Stimulated activated CD4-positive, alpha-beta T cell treated with anti-CD3 and anti-CD28 coated beads, Interleukin-2, amount 100 ng/mL, for 4 hours (primary cell): ENCODE data around the gene TMEM163.

Experiments used
- DNase-seq: peaks from one replicate; pipeline ENCODE4 v3.0.0-alpha.2; 2020; ENCODE audit warnings: low read depth

The TMEM163 gene

DNA sequence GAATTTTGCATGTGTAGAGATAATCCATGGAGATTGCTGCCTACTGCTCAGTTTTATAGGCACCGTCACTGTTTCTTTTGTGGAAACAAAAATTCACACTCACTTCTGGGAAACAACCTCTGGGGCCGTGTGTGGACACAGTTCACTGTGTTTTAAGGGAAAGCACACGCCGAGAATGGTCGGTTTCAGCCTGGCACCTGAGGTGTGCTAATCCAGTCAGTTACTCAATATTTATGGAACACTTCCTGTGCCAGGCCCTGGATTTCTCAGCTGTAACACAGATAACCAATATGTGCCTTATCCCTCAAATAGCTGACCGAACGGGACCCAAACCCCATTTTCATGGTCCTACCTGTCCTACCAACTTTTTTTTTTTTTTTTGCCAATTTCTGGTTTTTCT is 285.3 kb downstream of the TMEM163 start:
- DNase-seq, result no peak

DNA sequence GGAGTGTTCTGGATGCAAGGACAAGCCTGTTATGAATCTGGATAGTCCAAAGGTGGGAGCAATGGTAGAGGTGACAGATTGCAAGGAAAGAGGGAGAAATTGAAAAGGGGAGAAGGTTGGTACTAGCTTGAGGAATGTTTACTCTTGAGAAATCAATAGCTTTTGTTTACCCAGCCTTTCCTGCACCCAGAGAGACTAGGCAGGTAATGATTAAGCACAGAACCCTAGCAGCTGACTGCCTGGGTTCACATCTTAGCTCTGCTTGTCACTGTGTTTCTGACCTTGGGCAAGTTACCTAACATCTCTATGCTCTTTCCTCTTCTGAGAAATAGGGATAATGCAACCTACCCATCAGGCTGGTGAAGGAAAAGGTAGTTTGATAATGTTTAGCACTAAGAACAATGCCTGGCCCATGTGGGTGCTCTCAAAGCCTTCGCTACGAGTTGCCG is 286.3 kb downstream of the TMEM163 start:
- DNase-seq, result no peak

DNA sequence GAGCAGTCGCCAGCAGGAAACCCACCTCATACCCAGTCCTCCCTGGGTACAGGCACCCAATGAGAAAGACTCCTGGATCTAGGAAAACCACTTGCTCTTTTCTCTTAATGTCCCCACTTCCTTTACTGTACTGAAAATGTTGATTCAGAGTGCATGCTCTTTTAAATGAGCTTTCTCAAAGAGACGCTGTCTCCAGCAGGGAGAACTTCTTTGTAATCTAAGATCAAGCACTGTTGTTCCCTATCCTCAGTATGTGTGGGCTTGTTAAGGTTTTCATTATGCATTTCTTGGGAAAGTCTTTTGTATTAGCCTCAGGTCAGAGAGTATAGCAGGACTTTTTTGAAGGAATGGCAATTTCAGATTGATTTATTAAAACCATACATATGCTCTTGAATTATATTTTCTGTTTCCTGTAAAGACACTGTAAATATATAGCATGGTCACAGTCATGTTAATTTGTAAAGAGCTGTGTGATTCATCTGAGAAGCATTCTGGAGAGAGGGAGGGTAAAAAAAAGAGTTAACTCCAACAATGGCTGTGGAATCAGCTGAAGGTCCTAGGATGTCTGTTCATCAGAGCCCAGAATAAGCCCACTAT is 286.9 kb downstream of the TMEM163 start:
- no peak for DNase-seq

DNA sequence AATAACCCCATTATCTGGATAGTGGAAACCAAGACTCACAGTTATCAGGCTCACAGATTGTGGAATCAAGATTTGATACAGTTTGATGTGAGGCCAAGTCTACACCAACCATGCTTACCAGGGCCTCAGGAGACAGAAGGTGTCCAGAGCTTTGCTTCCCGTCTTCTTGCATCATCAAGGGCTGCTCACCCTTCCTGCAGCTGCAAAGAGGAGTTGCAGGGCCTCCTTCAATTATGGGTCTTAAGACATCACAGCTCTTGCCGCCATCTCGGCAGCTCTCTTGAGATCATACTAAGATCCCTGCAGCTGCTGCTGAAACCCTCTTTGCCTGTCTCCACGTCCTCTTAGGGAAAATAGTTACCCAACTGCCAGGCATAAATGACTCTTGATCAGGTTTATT is 288.9 kb downstream of the TMEM163 start:
- no peak for DNase-seq

DNA sequence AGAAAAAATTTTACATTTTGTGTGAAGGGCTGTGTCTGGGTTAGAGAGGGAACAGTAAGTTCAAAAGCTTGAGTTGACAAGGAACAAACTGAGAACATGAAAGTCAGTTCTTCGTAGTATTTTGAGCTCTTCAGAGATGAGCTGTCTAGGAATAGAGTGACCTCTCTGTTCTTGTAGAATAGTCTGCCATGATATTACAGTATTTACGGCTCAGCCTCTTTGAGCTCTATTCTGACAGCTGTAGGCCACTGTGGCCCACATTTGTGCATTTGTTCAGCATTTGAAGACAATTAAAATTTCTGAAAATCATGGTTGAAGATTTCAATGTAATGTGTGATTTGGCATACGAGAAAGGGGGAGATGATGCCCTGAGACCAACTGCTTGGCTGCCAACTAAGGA is 292.1 kb downstream of the TMEM163 start:
- DNase-seq, result no peak

DNA sequence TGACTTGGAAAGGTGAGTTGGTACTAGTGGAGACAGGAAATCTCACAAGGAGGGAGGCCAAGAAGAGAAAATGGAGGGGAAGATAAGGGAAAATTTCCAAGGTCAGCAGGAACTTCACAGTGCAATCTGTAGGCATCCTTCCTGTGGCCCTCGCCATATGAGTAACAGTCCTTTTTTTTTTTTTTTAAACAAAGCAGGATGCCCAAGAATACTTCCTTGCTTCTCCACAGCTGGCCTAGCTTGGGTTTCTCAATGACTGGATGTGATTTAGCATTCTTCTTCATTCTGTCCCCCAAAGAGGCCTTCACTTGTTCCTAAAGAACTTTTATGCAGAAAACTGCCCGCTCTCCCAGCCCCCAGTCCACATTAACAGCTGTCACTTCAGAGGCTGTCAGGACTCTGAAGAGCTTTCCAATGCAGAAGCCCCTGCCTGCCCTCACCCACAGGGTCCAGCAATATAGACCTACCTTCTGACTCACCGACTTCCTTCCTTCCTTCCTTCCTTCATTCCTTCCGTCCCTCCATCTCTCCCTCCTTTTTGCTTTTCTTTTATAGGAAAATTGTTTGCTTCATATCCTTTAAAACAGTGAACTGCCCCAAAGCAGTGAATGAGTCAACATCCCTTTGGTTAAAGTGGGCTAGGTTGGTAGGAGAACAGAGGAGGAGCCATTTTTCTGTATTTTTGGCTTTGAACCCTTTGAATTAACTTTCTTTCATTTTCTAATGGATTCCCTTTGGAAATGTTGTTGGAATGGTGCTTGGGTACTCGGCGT is 292.9 kb downstream of the TMEM163 start:
- no peak for DNase-seq

DNA sequence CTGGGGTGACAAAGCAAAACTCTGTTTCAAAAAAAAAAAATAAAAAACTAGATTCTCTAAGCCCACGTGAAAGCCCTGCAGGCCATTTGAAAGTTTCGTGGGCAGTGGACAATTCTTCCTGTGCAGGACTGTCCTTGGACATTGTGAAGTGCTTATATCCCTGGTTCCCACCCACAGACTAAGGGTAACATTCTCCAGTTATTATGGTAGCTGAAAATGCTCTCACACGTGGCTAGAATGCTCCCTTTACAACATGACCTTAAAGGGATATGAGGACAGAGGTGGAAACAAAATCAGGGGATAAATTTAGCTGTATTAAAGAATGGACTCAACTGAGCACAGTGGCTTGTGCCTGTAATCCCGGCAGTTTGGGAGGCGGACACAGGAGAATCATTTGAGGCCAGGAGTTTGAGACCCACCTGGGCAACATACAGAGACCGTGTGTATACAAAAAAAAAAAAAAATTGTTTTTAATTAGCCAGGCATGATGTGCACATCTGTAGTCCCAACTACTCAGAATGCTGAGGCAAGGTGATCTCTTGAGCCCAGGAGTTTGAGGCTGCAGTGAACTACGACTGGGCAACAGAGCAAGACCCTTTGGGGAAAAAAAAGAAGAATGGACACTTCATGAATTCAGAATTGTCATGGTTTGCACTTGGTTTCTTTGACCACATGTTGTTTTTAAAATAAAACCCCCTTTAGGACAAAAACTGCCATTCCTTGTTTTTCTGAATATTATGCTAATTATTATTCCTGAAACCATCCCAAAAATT is 297.1 kb downstream of the TMEM163 start:
- DNase-seq, result no peak

DNA sequence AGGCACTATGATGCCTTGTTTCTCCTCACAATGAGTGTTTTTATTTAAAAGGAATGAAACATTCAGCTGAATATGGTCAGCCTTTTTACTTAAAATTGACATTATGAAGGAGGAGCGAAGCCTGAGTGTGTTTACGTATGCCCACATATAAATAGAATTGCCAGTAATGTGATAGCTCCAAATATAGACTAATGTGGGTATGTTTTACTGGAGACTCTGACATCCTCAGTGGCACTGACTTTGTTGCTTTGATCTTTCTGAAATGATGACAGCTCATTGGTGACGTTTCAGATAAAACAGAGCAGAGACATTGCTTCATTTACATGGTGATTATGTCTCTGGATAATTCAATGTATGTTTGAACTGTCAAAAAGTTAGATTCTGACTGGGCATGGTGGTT is 297.9 kb downstream of the TMEM163 start:
- no peak for DNase-seq

DNA sequence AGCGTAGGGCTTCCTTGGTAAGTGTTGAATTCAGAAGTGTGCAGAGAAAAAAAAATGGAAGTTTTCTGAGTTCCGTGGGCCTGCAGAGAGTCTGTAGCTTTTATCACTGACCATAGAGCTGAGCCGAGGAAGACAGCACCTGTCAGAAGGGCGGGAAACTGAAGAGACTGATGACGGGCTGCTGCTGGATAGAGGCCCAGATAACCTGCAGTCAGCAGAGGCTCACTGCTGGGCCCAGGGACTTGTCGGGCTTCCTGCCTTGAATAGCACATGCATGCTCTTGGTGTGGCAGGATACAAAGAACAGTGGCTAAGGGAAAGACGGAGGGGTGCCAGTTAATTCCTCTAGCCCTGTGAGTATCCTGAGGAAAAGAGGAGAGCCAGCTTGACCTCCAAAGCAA is 298.5 kb downstream of the TMEM163 start:
- no peak for DNase-seq

DNA sequence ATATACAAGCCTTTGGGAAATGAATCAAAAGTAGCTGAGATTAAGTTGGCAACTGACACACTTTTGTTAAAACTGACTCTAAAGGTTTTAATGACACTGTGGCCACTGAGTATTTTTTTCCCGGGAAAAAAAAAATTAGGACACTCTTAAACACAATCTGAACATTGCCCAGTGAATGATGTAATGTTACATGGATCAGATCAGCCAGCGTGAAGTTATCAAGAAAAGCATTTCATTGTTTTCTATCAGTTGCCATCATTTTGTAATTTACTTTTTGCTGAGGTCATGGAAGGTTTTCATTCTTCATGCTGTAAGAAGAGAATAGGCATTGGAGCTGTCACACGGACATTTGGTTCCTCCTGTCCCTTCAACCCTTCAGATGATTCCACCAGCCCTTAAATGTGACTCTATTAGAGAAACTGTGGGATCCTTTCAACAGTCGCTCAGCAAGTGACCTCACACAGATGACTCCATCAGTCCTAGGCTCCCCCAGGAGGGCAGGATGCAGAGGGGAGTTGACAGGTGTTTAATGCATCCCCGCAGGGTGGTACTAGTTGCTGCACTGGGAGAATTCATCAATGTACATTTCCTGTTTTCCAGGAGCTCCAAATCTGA is 300.7 kb downstream of the TMEM163 start:
- DNase-seq, result no peak

DNA sequence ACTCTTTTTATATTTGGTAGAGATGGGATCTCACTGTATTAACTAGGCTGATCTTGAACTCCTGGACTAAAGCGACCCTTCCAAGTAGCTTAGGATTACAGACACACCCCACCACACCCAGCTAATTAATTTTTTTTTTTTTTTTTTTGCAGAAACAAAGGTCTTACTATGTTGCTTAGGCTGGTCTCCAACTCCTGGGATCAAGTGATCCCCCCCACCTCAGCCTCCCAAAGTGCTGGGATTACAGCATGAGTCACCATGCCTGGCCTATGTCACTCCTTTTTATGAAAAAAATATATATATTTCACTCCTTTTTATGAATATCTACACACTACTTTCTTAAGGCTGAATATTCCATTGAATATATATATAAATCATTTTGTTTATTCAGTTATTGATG is 302.2 kb downstream of the TMEM163 start:
- DNase-seq, result no peak

DNA sequence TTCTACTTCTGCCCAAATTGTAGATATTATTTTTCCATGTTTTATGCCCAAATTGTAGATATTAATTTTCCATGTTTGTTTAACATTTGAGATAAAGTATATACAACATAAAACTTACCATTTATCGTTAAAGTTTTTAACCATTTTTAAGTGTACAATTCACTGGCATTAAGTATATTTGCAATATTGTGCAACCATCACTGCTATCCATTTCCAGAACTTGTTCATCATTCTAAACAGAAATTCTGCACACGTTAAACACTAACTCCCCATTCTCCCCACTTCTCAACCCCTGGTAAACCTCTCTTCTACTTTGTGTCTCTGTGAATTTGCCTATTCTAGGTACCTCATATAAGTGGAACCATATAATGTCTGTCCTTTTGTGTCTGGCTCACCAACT is 302.8 kb downstream of the TMEM163 start:
- DNase-seq, result no peak

DNA sequence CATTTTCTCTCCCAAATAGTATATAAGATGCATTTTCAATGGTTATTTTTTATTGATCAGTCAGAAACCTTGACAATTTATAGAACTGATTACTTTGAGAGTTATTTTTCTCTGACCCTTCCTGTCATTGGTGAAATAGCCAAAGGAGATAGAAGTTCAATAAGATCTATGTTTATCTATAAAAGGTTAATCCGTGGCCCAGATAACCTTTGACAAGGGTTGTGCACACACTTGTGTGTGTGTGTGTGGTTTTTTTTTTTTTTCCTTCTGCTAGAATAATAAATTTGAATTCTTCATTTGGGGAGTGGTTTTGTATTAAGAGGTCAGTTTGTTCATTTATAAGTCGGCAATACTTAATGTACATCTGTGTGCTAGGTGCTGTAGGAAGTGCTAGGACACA is 304.9 kb downstream of the TMEM163 start:
- no peak for DNase-seq

DNA sequence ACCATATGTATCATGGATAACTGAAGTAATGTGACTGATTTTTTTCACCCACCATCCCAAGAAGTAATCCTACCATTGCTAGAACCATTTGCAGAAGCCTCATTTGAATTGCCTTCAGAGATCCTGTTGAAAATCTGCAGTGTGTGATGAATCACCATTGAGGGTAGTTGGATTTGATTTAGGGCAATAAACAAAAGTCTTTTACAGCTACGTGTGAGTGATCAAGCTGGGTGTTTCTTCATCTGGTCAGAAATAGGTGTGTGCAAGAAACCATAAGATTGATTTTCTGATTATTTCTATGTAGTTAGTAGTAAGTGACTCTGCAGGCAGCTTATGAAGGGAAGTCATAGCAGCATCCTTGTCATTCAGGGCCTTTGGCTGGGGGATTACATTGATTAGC is 305.4 kb downstream of the TMEM163 start:
- DNase-seq, result no peak

DNA sequence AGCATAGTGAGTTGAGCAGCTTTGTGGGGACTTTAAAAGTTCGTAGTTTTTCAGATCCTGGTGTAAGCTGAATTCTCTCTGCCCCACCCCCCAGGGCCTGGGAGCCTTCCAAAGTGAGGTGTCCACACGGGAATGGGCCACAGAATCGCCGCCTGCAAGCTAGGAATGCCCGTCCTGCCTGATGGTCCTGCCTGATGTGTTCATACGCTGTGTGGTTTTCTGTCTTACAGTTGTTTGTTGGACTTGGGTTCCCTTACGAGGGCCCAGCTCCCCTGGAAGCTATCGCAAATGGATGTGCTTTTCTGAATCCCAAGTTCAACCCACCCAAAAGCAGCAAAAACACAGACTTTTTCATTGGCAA is 306.2 kb downstream of the TMEM163 start:
- no peak for DNase-seq

DNA sequence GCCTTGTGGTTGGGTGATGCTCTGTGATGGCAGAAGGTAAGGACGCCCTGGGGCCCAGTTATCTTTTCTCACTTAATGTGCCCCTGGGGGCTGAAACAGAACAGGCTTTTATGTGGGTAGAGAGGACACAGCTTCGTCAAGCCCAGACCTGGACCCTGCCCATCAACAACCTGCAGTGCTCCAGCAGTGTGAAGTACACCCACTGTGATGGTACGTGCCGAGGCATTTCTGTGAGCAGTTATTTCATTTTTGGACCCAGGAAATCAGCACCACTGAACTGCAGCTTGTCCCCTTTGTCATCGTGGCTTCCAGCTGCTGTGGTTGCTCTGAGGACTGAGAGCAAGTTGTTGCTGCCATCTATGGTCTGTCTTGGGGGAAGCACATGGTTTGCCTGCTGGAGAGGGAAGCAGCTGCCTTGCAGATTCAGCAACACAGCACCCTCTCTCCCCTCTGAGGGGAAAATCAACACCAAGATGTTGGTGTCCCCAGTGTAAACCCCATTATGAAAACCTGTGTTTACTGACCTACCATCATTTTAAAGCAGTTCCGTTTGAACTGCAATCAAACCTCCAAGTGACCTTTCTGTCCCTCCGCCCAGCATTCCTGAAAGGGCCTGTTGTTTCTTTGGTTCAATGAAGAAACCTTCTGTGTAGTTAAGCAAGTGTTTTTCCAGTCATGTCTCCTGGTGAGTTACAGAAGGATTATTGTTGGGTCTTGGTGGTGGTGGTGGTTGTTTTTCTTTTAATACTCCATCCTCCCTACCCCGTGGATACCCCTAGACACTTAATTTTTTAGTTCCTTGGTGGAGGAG is 306.8 kb downstream of the TMEM163 start:
- DNase-seq, result peak; percentile 51

DNA sequence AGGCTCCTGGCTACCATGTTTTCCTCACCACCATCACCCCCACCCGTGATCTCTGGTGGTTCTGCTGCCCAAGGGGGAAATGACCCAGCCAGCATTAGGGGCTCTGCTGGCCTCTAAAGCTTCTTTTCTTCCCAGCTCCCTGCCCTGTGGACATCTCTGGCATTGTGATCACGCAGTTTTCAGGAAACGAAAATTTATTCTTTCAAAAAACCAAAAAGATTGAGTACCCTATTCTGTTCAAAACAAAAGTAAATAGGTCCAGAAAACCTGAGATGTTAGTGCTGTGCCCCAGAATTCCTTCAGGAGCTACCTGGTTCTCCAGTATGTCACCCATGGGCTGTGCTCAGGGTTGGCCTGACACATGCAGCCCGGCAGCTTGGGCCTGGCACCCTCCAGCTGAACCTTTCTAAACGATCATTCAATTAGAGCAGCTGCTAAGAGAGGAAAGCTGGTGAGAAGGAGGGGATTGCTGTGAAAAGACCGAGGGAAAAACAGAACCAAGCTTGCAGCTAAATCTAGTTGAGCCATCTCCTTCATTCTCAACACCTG is 307.4 kb downstream of the TMEM163 start:
- DNase-seq, result no peak

DNA sequence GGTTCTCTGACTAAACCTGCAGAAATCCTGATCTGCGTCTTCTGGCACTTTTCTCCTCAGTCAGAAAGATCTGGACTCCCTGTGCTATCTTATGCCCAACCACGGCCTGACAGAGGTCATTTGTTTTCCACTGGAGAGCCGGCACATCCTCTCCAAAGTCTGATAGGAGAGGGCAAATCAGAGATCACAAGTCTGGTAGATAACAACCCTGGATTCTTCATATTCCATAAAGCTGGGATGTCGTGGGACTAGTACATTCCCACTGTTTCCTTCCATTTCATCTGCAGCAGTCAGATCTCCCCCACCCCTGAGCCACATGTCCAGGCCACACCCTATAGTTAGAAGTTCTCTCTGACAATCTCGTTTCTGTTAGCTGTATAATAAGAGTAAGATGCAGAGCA is 308.0 kb downstream of the TMEM163 start:
- no peak for DNase-seq

DNA sequence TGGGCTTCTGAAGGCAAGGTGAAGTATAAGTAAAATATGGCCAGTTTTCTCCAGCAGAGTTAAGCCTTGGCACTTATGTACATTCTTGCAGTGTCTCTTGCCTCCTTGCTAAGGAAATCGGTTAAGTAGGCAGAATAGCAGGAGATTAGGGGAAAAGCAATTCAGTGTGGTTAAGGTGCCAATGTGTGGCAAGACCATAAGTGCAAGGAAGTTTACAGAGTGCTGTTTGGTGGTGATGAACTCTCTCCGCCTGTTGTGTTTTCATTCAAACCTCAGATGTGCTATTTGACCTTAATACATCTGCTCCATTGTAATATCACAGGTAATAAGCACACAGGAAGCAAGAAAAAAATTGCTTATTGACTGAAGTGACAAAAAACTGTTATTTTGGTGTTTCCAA is 308.8 kb downstream of the TMEM163 start:
- DNase-seq, result no peak

DNA sequence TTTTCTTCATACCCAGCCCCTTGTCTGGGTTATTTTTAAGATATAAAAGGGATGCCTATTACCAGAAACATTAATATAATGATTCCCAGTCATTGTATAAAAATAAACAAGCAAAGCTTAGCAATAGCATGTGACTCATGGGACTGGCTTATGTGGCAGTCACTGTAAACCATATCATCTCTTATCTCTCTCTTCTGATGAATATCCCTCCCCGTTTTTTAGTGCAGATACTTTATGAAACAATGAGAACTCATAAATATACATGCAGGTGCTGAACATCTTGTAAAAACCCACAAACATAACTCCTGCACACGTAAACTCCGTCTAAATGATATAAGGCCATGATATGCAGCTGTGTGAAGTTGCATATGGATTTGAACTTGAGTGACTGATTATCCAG is 310.0 kb downstream of the TMEM163 start:
- DNase-seq, result no peak

DNA sequence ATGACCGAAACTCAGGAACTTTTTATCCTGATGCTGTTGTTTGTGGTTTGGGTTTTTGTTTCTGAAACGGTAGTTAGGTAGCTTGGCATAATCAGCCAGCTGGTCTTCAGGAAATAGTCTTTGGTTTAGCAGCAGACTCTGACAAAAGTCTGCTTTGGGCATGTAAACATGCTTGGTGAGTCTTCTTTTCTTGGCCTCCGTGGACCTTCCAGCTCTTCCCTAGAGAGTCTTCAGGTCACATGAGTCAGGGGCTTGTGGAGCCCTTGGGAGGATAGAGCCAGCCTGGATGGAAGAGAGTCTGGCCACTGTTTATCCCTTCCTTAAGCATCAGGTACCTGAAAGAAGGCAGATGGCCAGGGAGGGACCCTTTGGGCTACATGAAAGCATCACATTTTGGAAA is 310.4 kb downstream of the TMEM163 start:
- DNase-seq, result no peak
